Activated T-cell treated with anti-CD3 and anti-CD28 coated beads for 4 hours (primary cell): ENCODE measurements around the gene TEX52.
"Not testable (repeated sequence)": the region's sequence is repeated elsewhere in the genome, so short reads cannot be mapped to it uniquely, and the experiment has no call there.

Source experiments
- DNase-seq: peaks from one replicate; pipeline ENCODE4 v3.0.0-alpha.2; 2020

TEX52 gene

DNA sequence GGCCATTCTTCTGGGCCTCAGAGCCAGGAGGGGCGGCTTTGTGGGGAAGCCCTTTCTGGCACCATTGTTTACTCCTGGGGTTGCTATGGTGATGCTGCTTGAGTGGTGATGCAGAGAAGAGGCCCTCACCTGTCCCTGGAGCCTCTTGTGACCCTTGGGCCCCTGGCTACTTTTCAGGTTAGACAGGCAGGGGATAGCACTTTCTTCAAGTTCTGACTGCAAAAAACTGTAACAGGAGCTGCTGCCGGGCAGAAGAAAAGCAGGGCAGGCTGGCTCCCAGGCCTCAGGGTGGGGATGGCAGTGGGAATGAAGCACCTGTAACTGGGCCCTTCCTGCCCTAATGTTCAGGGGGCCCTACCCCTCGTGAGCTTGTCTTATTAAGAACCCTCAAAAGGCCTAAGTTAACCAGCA is at the start of gene TEX52:
TSS of gene TEX52 (minus strand) at position 19 of the 411 bp plus-strand sequence. CDS start at position 6, 13 bp downstream.
- DNase-seq, result no peak

DNA sequence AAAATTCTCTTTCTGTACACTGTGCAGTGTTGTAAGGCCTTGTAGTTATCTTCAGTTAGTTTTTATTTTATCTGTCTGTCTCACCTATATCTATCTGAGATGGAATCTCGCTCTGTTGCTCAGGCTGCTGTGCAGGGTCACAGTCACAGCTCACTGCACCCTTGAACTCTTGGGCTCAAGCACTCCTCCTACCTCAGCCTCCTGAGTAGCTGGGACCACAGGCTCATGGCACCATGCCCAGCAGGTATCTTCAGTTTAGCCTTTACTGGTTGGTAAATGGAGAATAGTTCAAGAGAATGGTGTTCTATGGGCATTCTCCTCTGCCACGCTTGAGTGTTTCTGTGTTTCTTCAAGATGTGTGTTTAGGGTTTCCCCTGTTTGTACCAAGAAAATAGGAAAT is 47.4 kb upstream of the TEX52 start:
- no peak for DNase-seq

DNA sequence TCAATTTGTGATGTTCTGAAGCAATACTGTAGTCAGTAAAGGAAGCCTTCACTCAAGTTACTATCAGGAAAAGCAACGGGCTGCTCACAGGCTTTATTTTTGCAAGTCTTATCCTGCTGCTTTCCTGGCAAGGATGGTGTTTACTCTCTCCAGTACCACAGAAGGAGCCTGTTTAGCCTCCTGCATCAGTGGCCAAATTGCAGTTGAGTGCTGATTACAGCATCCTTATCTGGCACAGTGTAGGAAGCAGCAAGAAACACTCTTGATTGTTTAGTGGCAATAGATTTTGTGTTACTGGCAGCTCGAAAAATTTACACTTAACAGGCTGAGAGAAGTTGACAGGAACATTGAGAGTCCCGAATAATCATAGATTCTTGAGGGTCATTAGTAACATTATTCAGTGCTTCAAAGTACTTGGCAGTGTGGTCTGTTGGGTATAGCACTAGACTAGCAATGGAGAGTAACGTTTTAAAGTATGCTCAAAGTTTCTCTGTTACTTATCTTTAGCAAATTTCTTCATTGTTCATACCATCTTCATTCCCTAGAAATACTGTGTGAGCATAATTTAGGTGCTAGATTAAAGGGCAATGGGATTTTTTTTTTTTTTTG is 45.5 kb upstream of the TEX52 start:
- DNase-seq, result no peak

DNA sequence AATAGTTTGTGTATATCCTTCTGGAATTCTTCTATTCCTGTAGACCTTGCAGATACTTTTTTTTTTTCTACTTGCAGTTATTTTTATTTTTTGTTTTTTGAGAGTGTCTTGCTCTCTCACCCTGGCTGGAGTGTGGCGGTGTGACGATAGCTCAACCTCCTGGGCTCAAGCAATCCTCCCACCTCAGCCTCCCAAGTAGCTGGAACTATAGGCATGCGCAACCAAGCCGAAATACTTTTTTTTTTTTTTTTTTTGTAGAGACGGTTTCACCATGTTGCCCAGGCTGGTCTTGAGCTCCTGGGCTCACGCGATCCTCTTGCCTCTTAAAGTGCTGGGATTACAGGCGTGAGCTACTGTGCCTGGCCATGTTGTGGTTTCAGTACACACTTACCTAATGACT is 43.8 kb upstream of the TEX52 start:
- DNase-seq, result no peak

DNA sequence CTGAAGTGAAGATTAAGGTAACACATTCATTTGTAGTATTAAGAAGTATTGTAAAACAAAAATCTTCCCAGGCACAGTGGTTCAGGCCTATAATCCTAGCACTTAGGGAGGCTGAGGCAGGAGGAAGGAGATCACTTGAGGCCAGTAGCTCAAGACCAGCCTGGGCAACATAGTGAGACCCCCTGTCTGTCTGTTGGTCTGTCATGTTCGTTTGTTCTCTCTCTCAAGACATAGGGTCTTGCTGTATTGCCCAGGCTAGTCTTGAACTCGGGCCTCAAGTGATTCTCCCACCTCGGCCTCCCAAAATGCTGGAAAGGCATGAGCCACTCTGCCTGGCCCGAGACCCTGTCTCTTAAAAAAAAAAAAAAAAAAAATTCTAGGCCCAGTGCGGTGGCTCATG is 40.6 kb upstream of the TEX52 start:
- no peak for DNase-seq

DNA sequence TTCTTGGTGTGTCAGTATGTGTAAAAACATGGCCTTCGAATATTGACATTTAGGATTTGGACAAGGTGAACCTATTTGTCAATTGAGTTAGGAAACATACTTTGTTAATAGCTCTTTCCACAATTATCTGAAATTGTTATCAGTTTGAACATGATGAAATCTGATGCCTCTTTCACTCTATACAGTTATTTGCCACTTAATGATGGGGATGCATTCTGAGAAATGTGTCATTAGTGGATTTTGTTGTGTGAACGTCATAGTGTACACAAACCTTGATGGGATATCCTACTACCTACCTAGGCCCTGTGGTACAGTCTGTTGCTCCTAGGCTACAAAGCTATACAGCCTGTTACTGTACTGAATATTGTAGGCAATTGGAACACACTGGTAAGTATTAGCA is 38.7 kb upstream of the TEX52 start:
- DNase-seq, result no peak

DNA sequence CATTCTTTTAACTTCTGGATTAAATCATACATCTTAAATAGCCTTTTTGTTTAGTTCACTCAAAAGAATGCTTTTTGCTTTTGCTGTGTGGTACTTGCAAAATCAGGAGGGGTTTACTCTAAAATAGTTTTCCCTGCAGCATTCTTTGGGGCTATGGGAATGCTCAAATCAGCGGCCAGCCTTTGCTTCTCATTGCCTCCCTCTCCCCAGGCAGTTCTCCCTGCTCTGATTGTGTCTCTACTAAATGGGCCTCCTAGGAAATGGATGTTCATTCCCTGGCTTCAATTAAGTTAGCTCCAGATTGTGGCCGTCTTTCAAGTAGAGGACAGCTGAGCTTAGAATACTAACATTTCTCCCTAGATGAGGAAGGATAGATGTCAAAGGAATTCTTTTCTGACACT is 38.2 kb upstream of the TEX52 start:
- DNase-seq, result no peak

DNA sequence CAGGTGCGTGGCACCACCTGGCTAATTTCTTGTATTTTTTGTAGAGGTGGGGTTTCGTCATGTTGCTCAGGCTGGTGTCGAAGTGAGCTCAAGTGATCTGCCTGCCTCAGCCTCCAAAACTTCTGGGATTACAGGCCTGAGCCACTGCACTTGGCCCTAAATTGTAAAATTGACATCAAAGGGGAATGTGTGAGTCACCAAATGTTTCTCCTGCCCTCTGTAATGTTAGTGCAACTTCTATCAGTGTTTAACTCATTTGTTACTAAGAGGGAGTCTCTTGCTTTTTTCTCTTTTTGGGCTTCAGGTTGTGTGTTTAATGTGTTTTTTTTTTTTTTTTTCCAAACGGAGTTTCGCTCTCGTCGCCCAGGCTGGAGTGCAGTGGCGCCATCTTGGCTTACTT is 36.2 kb upstream of the TEX52 start:
- DNase-seq, result no peak

DNA sequence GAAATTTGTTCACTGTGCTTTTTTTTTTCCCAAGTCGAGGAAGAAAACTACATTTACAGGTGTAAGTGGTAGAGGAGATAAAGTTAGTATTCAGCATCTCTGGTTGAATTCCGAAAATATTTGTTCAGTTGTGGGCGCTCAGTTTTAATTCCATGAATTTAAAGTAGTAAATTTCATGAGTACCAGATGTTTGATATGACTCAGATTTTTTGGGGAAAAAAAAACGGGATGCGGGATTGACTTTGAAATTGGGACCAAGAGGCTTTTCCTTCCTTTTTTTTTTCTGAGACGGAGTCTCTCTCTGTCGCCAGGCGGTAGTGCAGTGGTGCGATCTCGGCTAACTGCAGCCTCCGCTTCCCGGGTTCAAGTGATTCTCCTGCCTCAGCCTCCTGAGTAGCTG is 35.4 kb upstream of the TEX52 start:
- DNase-seq, result no peak

DNA sequence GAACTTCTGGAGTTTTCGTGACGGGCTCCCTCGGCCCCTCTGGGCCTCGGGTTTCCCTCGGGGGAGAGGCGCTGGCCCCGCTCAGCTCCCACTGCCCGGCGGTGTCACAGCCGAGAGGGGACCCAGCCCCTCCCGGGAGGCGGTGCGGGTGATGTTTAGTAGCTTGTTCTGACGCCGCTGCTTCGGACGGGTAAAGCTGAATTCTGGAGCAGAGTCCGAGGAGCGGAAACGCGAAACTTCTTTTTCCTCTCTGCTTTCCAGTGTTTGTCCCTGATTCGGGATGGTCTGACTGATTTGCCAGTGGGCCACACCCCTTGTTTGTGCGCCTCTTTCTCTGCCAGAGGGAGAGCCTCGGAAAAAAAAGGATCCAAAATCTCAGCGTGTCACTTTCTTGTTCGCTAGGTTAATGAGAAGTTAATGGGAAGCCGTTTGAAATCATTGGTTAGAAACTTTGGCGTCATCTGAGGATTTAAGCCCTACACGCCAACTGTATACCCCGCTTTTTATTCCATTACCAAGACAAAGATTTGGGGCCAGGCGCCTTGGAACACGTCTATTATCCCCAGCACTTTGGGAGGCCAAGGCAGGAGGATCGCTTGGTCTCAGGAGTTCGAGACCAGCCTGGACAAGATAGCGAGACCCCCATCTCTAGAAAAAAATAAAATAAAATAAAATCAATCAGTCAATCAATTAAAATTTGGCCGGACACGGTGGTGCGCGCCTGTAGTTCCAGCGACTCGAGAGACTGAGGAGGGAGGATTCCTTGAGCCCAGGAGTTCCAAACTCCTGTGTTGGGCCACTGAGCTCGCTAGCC is 34.6 kb upstream of the TEX52 start:
- no peak for DNase-seq

DNA sequence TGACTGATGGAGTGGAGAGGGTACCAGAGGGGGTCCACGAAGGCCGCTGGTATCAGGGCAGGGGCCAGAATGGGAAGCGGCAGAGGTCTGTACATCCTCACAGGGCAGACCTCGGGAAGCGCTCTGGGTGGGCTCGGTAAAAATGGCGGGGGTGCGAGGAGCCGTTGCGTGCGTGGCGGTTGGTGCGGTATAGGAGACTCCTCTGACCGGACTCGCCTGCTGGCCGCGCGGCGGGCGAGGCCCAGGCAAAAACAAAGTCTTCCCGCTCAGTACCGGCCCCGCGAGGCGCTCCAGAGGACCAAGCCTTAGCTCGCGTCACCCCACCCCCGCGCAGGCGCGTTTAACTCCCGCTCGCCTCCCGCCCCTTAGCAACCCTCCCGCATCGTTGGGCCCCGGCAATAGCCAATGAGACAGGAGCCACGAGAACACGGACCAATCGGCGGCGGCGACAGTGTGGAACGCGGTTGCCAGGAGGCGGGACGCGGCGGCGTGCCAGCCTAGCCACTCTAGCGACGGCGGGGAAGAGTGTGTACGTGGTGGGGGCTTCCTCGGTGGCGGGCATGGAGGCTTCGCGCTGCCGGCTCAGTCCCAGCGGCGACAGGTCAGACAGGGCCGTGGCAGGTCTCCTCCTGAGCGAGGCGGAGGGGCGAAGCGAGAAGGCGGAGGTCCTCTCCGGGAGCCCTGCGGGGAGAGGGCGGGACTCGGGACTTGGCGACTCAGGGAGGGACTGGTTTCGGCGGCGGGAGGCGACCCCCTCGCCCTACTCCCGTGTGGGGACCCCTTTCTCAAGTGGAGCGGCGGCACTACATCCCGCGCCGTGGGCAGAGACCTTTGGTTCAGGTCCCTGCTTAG is 33.8 kb upstream of the TEX52 start, which contains the start of gene TULP3:
TSS of gene TULP3 (plus strand) at position 504 of the 852 bp plus-strand sequence. CDS start at position 561, 57 bp downstream.
- DNase-seq, result peak; percentile 96

DNA sequence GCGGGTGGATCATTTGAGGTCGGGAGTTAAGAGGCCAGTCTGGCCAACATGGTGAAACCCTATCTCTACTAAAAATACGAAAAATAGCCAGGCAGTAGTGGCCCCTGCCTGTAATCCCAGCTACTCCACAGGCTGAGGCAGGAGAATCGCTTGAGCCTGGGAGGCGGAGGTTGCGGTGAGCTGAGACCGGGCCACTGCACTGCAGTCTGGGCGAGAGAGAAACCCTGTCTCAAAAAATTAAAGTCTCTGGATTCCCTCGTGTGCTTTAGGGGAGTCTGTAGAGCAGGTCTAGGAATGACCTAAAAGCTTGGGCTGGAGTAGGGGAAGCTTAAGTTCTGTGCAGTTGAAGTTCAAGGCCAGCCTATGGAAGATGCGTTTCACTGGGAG is 33.2 kb upstream of the TEX52 start:
- no peak for DNase-seq

DNA sequence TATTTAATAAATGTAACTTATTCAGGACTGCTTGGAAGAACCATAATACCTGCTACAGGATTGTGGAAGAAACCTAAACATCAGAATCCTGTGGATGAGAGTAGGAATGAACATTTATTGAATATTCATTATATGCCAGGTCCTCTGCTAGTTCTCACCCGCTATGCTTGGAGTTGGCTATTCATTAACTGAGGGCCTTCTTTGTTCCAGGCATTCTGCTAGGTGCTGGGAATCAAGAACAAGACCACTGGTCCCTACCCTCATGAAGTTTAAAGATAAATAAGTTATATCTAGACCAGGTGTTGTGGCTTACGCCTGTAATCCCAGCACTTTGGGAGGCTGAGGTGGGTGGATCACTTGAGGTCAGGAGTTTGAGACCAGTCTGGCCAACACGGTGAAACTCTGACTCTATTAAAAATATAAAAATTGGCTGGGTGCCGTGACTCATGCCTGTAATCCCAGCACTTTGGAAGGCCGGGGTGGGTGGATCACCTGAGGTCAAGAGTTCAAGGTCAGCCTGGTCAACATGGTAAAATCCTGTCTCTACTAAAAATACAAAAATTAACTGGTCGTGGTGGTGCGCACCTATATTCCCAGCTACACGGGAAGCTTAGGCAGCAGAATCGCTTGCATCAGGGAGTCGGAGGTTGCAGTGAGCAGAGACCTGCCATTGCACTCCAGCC is 30.1 kb upstream of the TEX52 start:
- no peak for DNase-seq

DNA sequence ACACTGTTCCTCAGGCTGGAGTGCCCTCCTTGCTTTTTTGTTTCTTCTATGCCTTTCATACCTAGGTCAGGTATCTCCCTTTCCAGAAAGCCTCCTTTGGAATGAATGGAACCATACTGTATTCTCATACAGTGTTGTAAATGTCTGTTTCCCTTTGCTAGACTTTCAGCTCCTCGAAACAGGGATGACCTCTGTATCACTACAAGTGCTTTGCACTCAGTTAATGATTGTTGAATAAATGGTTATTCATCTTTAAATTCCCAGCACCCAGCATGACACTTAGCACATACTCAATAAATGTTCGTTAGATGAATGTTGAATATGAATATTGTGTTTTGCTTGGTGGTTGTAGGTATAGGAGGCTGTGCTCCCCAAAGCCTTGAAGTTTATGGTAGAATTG is 28.0 kb upstream of the TEX52 start:
- DNase-seq, result no peak

DNA sequence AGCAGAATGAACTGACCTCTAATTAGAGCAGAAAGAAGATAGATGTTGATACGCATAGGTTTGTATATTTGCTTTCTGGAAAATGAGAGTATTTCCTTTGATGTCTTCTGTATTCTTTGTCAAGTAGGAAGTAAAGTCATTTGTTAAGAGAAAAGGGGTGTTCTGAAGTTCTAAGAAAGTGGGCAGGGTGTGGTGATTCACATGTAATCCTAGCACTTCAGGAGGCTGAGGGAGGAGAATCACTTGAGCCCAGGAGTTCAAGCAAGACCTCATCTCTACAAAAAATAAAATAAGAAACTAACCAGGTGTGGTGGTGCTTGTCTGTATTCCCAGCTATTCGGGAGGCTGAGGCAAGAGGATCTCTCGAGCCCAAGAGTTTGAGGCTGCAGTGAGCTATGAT is 23.0 kb upstream of the TEX52 start:
- DNase-seq, result no peak

DNA sequence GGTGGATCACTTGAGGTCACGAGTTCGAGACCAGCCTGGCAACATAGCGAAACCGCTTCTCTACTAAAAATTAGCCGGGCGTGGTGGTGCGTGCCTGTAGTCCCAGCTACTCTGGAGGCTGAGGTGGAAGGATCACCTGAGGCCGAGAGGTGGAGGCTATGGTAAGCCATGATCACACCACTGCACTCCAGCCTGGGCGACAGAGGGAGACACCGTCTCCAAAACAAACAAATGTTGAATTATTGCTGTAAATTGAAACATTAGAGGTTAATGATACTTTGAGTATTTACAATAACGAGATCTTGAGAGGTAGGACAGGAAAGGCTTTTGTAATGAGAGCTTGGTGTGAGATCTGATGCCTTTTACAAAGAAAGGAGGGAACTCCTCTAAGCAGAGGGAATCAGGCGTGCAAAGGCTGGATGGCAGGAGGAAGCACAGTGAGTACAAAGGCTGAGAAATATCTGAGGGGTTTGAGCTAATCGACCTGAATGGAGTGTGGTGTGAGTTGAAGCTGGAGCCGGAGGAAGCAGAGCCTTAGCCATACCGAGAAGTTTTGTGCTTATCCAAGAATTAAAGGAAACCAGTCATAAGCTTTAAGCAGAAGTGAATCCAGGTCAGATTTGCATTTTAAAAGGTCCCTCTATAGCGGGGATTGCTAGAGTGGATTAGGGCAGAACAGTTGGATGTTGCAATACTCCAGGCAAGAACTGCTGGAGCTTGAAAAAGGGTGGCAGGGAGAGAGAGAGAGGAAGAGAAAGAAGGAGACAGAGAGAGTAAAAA is 21.3 kb upstream of the TEX52 start:
- DNase-seq, result no peak

DNA sequence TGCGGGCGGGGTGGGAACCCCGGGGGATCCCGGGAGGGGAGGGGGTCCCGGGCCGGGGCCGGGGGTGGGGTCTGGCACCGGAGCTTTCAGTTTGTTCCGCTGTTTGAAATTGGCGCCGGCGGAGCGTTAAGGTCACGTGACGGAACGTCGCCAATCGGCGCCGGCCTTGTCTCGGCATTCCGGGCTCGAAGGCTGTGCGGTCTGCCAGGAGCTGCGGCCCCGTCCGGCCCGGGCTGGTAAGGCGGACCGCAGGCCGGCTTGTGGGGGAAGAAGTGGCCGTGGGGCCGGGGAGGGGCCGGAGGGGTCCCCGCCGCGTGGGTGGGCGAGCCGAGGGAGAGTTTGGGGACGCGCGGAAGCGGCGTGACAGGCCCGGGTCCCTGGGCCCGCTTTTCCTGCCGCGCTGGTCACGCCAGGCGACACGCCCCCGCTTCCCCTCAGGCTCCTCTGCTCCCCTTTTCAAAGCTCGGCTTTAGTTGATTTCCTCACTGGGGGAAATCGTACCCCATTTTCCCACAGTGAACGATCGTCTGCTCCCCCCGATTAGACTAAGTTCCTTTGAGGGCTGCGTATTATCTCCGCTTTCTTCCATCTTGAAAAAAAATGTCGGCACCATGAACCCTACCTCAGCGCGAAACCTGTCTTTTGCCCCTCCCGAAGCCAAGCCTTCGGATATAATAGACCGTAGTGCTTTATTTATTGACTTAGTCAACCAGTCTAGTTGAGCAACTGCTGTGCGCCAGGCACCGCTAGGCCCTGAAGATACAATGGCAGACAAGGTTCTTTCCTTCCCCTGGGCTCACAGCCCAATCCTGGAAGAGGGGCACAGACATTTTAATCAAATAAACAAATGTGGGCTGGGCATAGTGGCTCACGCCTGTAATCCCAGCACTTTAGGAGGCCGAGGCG is 20.5 kb upstream of the TEX52 start, which contains the start of the genes FOXM1 and RHNO1:
TSS of gene FOXM1 (minus strand) at position 128 of the 906 bp plus-strand sequence. CDS start 2,696 bp downstream, outside the sequence.
TSS of gene RHNO1 (plus strand) at position 177 of the 906 bp plus-strand sequence. CDS start 8,144 bp downstream, outside the sequence.
- peak; percentile 81 for DNase-seq

DNA sequence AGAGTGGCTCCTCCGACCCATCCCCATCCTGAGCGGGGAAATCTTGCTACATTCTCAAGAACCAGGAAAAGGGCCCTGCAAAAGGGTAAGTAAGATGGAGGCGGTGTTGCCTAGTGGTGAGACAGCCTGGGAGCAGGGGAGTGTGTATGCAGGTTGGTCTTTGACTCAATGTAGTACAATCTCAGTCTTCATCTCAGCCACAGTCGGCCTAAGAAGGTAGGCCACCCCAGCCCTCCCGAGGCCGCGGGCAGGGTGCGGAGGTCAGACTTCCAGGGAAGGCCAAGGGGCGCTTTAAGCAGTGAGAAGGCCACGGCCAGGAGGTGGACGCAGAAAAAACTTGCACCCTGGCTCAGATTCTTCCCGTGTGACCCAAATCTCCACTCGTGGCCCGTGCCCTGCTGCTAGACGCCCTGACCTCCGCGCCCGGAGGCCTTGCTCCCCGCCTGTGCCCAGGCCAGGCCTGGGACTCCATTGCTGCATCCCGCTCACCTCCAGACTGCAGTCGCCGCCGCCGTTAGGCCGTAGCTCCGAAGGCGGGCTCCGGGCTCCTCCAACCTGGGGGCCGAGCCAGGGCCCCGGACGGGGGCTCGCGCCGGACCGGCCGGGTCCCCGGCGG is 19.7 kb upstream of the TEX52 start:
- no peak for DNase-seq

DNA sequence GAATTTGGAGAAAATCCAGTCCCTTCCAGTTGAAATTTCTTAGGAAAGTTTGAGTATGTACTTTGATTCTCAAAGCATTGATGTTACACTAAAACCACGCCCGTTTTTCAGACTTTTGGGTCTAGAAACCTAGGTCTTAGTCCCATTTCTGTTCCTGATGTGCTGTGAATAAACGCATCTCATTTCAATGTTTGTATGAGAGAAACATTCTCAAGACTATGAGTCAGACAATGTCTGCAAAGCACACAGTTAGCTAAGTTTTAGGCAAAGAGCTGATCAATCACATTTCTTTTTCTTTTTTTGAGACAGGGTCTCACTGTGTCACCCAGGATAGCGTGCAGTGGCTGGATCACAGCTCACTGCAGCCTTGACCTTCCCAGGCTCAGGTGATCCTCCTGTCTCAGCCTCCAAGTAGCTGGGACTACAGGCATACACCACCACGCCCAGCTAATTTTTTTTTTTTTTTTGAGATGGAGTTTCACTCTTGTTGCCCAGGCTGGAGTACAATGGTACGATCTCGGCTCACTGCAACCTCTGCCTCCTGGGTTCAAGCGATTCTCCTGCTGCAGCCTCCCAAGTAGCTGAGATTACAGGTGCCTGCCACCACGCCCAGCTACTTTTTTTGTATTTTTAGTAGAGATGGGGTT is 12.3 kb upstream of the TEX52 start:
- not testable (repeated sequence) for DNase-seq

DNA sequence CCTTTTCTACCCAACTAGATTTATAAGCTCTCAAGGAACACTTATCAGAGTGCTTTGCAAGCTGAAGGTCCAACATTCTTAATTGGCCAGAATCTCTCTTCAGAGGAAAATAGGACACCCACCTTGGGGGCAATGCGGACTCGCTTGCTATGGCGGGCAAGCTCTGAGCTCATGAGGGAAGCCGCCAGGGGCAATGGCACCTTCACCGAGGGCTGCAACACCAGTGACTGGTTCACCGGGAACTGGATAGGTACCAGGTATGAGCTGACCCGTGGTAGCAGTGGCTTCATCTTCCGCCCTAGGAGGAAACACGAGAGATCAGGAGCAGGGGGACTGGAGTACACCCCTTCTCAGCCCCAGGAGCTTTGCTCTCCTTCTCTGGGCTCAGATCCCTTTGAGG is 7.4 kb upstream of the TEX52 start:
- no peak for DNase-seq
